PC-9 (cell line): Measurements from ENCODE around the gene PCP2.

Source experiments
- EZH2 ChIP-seq: fragments of 200-600 bp; sonication (generic); IDR thresholded peaks from 2 replicates; pipeline ENCODE4 v1.8.0; 2017; ENCODE audit warnings: antibody characterized with exemption, low read depth
- TF ChIP-seq, protein P1 (sequence below): fragments of 200-600 bp; sonication (generic); conservative IDR thresholded peaks from 2 replicates; pipeline ENCODE4 v1.6.1; 2017; ENCODE audit warnings: mixed run types, antibody characterized with exemption, mild to moderate bottlenecking, moderate library complexity

GRCh38 chr19:7623725-7624603 is 9.6 kb downstream of the PCP2 start:
- TF ChIP-seq, protein P1, sequence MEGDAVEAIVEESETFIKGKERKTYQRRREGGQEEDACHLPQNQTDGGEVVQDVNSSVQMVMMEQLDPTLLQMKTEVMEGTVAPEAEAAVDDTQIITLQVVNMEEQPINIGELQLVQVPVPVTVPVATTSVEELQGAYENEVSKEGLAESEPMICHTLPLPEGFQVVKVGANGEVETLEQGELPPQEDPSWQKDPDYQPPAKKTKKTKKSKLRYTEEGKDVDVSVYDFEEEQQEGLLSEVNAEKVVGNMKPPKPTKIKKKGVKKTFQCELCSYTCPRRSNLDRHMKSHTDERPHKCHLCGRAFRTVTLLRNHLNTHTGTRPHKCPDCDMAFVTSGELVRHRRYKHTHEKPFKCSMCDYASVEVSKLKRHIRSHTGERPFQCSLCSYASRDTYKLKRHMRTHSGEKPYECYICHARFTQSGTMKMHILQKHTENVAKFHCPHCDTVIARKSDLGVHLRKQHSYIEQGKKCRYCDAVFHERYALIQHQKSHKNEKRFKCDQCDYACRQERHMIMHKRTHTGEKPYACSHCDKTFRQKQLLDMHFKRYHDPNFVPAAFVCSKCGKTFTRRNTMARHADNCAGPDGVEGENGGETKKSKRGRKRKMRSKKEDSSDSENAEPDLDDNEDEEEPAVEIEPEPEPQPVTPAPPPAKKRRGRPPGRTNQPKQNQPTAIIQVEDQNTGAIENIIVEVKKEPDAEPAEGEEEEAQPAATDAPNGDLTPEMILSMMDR, result no peak
- no peak for TF ChIP-seq EZH2
